GM13977 (cell line): Measurements from ENCODE around the gene ATOH8.
"Not testable (repeated sequence)": the region's sequence is repeated elsewhere in the genome, so short reads cannot be mapped to it uniquely, and the experiment has no call there.

Experiments used
- DNase-seq: peaks from one replicate; pipeline ENCODE4 v3.0.0; 2012; ENCODE audit warnings: low spot score
- in situ Hi-C: fragments of 300-500 bp; cut with MboI; formaldehyde crosslinking; loops from one replicate; pipeline ENCODE4 v1.12.0; 2022; ENCODE audit warnings: low sequenced_read_pairs, low pct_unique_long_range_greater_than_20kb, mixed read lengths, inconsistent platforms; ENCODE audit not compliant: unreplicated experiment
- TF ChIP-seq, protein P1 (sequence below): IDR thresholded peaks from 2 replicates; pipeline ENCODE4 v1.5.1; 2012; ENCODE audit warnings: mild to moderate bottlenecking, control low read depth; ENCODE audit not compliant: insufficient read depth; ENCODE audit errors: extremely low read depth, missing control alignments

ATOH8 gene

DNA sequence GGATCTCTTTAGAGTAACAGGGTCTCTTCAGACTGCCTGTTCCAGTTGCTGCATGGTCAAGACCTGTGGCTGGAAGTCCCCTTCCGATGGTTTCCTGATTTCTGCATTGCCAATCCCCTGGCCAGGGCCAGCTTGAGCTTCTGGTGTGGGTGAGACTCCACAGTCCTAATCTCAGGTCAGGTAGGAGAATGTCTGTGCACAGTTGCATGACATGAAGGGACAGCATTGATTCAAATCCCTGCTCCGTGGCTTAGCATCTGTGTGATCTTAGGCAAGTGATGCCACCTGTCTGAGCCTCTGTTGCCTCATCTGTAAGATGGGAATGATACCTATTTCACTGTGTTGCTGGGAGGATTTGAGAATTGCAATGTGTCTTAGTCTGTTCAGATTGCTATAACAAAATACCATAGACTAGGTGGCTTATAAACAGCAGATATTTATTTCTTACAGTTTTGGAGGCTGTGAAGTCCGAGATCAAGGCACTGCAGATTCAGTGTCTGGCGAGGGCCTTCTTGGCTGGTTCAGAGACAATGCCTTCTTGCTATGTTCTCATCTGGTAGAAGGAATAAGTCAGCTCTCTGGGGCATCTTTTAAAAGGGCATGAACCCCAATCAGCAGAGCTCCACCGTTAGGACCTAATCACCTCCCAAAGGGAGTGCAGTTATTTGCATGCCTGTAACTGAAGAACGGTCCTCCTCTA lies 66.2 kb downstream of the ATOH8 start:
- no peak for DNase-seq
- TF ChIP-seq, protein P1, sequence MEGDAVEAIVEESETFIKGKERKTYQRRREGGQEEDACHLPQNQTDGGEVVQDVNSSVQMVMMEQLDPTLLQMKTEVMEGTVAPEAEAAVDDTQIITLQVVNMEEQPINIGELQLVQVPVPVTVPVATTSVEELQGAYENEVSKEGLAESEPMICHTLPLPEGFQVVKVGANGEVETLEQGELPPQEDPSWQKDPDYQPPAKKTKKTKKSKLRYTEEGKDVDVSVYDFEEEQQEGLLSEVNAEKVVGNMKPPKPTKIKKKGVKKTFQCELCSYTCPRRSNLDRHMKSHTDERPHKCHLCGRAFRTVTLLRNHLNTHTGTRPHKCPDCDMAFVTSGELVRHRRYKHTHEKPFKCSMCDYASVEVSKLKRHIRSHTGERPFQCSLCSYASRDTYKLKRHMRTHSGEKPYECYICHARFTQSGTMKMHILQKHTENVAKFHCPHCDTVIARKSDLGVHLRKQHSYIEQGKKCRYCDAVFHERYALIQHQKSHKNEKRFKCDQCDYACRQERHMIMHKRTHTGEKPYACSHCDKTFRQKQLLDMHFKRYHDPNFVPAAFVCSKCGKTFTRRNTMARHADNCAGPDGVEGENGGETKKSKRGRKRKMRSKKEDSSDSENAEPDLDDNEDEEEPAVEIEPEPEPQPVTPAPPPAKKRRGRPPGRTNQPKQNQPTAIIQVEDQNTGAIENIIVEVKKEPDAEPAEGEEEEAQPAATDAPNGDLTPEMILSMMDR = no peak
- in situ Hi-C loops = no loop called here

DNA sequence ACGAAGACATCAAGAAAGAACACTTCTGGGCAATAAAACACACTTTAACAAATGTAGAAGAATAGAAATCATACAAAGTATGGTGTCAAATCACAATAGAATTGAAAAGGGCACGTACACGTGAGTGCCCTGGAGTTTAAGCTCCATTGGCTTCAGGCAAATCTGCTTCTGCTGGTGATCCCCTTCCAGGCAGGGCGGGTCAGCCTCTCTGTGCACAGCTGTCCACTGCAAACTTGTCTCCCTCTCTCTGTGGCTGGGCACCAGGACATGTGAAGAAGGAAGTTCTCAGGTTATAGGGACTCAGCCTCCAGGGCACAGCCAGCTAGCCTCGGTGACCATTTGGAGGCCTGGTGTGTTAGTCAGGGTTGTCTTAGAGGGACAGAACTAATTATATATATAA lies 69.0 kb downstream of the ATOH8 start:
- TF ChIP-seq, protein P1 = no peak
- DNase-seq = no peak
- in situ Hi-C loops = no loop called here

GRCh38 chr2:85823951-85824350 lies 70.2 kb downstream of the ATOH8 start:
- DNase-seq = no peak
- in situ Hi-C loops = no loop called here
- TF ChIP-seq, protein P1 = no peak

- peak; percentile 81 for DNase-seq
- in situ Hi-C loops = loop anchor here (5.0 kb wide), 1 partner anchor 250 kb away; no protein-coding TSS in a partner anchor
- TF ChIP-seq, protein P1 = peak; percentile 93
Observed at GRCh38 chr2:85826990-85827878, 73.4 kb downstream of the ATOH8 start.

DNA sequence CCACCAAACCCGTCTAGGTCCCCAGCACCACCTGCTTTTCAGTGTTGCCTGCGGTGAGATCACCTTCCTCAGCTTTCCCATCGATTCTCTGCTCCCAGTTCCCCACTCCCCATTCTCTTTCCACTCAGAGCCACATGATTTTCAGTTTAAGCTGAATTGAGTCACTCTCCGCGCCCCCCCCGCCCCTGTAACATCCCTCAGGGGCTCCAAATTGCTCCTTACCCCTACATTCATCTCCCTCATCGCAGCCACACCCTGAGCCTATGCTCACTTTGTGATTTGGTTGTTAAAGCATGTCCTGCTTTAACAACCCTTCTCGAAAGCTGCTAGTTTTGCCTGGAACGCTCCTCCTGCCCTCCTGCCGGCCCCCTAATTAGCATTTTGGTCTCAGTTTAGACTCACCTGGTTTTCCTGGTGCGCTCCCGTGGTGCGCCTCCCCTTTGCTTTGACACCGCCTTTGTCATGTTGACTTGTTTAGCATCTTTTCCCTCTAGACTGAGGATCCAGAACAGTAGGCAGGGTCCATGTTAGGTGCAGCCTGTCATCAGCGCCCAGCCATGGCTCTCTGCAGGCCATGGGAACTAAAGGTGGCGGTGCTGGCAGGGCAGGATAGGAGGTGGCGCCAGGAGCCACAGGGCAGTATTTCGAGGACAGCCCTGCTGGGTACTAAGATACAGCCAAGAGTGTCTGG lies 74.2 kb downstream of the ATOH8 start:
- DNase-seq = no peak
- TF ChIP-seq, protein P1 = no peak
- in situ Hi-C loops = loop anchor here (5.0 kb wide), 1 partner anchor 249 kb away; no protein-coding TSS in a partner anchor

DNA sequence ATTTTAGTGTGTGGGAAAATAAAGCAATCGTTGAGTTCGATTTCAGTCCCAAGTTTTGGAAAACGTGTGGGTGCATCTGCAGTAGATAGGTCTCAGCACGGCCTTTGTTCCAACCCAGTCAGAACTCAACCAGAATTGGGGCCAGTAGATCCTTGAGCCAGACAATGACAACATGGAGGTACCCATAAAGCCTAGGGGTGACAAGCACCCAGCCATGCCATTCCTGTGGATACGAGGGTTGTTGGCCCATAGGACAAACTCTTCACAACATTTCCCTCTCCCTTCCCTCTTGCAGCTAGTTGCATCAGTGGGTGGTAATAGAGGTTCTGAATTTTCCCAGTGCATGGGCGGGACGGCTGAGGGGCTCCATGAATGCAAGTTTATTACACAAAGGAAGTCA lies 74.9 kb downstream of the ATOH8 start:
- TF ChIP-seq, protein P1 = no peak
- DNase-seq = no peak
- in situ Hi-C loops = loop anchor here (5.0 kb wide), 1 partner anchor 249 kb away; no protein-coding TSS in a partner anchor

GRCh38 chr2:85829394-85829793 lies 75.6 kb downstream of the ATOH8 start:
- DNase-seq = not testable (repeated sequence)
- in situ Hi-C loops = loop anchor here (5.0 kb wide), 1 partner anchor 248 kb away; no protein-coding TSS in a partner anchor
